Right lobe of liver (tissue), 6 donors: ENCODE data around the gene MED31. TPM values are rescaled to one million over a fixed set of nuclear protein-coding genes. Genes with fewer than 3 reads are reported as not detected.
A peak's percentile ranks its signal among the peaks of the same experiment; 100 is the strongest.

Experiments
- ATAC-seq, 4 donors: fragments of 200-7000 bp; cut with Tn5 transposase; one replicate each; pipeline ENCODE4 v1.9.1; 2020; ENCODE audit warnings: mild to moderate bottlenecking in 4 of 4, moderate library complexity in 4 of 4
- DNase-seq, 3 donors: peaks; one replicate each; pipeline ENCODE4 v3.0.0-alpha.2; 2020
- H3K27ac ChIP-seq, 3 donors: fragments of 200-600 bp; one replicate each; pipeline ENCODE4 v1.8.0; 2022
- H3K27me3 ChIP-seq, 2 donors: fragments of 200-600 bp; one replicate each; pipeline ENCODE4 v1.8.0; 2022
- H3K36me3 ChIP-seq, 4 donors: fragments of 200-600 bp; sonication (generic) in 1 of 4; one replicate each; pipeline versions ENCODE4 v1.5.1 to v1.8.0; 2017 to 2022; ENCODE audit warnings: control low read depth in 1 of 4
- H3K4me1 ChIP-seq, 4 donors: fragments of 200-600 bp; sonication (generic) in 1 of 4; one replicate each; pipeline versions ENCODE4 v1.5.1 to v1.8.0; 2017 to 2022; ENCODE audit warnings: control low read depth in 1 of 4
- H3K4me3 ChIP-seq, 3 donors: fragments of 200-600 bp; one replicate each; pipeline ENCODE4 v1.8.0; 2022
- H3K9me3 ChIP-seq, 4 donors: fragments of 200-600 bp; sonication (generic) in 1 of 4; one replicate each; pipeline versions ENCODE4 v1.5.1 to v1.8.0; 2017 to 2022; ENCODE audit warnings: control low read depth in 1 of 4
- POLR2A ChIP-seq: fragments of 450-650 bp; IDR thresholded peaks from one replicate; pipeline ENCODE4 v1.6.1; 2017; ENCODE audit warnings: antibody characterized with exemption, mild to moderate bottlenecking
- WGBS: methylation state at CpG from one replicate; pipeline ENCODE4 v1.1.6; 2018; ENCODE audit warnings: low coverage, low lambda C conversion rate; ENCODE audit not compliant: insufficient coverage; ENCODE audit errors: missing lambda C conversion rate; 5-methylcytosine and 5-hydroxymethylcytosine counted together
- intact Hi-C, 2 donors: fragments of 100-400 bp; cut with DNase I; formaldehyde crosslinking; loops; one replicate each; pipeline versions ENCODE4 v1.11.2 to v1.14.1; 2022
- total RNA-seq, 6 experiments: library from RNA; depleted of rRNA in 2 of 6; stranded (reverse); fragments of >200 nt in 2 of 6; fragmentation: NEBNext Ultra II Directional in 3 of 6; extraction: Animal tissue kit (Norgen Biotek cat#: 25700) in 3 of 6; gene quantifications; one replicate each; pipeline versions ENCODE4 v1.1.0 to v1.2.4, GENCODE V29; 2016 to 2023
- TF ChIP-seq, protein P1 (sequence below), 4 donors: fragments of 200-600 bp in 3 of 4; fragments of 450-650 bp in 1 of 4; IDR thresholded peaks; one replicate each; pipeline versions ENCODE4 v1.5.1 to v1.8.0; 2016 to 2022; ENCODE audit warnings: antibody characterized with exemption in 4 of 4, mild to moderate bottlenecking in 2 of 4
- donor health status: DM: no; HTN: yes; CAD: no.
- donor health status: DM: no; HTN: no; CAD: no.
- donor health status: DM: no; HTN: no; CAD: no.
- donor health status: DM: no; HTN: yes; CAD: no.
- donor health status: DM: no; HTN: yes; CAD: no.

MED31 gene
- total RNA-seq, 6 experiments from 2014 or later = 3.5 to 10.7 (median 7.4) TPM

DNA sequence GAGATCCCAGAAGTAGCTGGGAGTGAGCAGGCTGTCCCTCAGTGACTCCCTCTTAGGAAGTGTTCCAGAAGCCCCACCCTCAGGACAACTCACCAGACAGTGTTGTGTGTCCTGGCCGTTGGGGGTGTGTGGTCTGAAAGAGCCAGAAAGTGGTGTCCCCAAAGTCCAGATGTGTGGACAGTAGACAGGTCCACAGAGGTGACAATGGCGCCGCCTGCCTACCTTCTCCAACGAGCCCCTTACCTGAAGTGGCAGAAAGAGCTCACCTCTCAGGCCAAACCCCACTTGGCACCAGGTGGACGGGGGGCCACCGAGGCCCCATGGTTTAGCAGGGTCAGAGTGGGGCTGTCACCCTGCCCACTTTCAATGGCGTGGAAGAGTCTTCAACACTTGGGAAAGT is 20.0 kb upstream of the MED31 start:
- peak in 1 of 4 donors; percentile 7 for ATAC-seq
- DNase-seq = no peak
- Histone ChIP-seq H3K36me3 (no peaks in the 10 kb centered on the region), H3K4me3 (no peak overlapping the region), H3K27me3 (no peaks in the 10 kb centered on the region), H3K9me3 (no peaks in the 10 kb centered on the region), H3K27ac (no peak overlapping the region), H3K4me1 (peaks cover 0 to 8% (median 0%) of the 10 kb centered on the region in 4 donors)
- intact Hi-C loops = no loop called here
- TF ChIP-seq, protein P1, sequence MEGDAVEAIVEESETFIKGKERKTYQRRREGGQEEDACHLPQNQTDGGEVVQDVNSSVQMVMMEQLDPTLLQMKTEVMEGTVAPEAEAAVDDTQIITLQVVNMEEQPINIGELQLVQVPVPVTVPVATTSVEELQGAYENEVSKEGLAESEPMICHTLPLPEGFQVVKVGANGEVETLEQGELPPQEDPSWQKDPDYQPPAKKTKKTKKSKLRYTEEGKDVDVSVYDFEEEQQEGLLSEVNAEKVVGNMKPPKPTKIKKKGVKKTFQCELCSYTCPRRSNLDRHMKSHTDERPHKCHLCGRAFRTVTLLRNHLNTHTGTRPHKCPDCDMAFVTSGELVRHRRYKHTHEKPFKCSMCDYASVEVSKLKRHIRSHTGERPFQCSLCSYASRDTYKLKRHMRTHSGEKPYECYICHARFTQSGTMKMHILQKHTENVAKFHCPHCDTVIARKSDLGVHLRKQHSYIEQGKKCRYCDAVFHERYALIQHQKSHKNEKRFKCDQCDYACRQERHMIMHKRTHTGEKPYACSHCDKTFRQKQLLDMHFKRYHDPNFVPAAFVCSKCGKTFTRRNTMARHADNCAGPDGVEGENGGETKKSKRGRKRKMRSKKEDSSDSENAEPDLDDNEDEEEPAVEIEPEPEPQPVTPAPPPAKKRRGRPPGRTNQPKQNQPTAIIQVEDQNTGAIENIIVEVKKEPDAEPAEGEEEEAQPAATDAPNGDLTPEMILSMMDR (IDR thresholded peaks at IDR 0.05) = no peak
- no peak for TF ChIP-seq POLR2A
- 50% methylated on average over 1 of the region's 7 CpGs for WGBS

- ATAC-seq (no peak), DNase-seq (no peak)
- H3K27me3 ChIP-seq = no peaks in the 10 kb centered on the region
- 90% methylated on average over 3 of the region's 6 CpGs for WGBS
- TF ChIP-seq, protein P1 (IDR thresholded peaks at IDR 0.05) = no peak
- no peak for TF ChIP-seq POLR2A
- H3K36me3 ChIP-seq = no peaks in the 10 kb centered on the region
- peaks cover 0 to 13% (median 0%) of the 10 kb centered on the region in 4 donors for H3K4me1 ChIP-seq
- H3K27ac ChIP-seq = no peak overlapping the region
- no peak overlapping the region for H3K4me3 ChIP-seq
- no peaks in the 10 kb centered on the region for H3K9me3 ChIP-seq
- intact Hi-C loops = no loop called here
These were observed 19.6 kb upstream of the MED31 start for GRCh38 chr17:6670999-6671398.

- ATAC-seq (no peak), DNase-seq (no peak)
- peaks cover 0 to 13% (median 0%) of the 10 kb centered on the region in 4 donors for H3K4me1 ChIP-seq
- no peaks in the 10 kb centered on the region for H3K36me3 ChIP-seq
- H3K27ac ChIP-seq = no peak overlapping the region
- H3K4me3 ChIP-seq = no peak overlapping the region
- no peaks in the 10 kb centered on the region for H3K9me3 ChIP-seq
- TF ChIP-seq, protein P1 (IDR thresholded peaks at IDR 0.05) = no peak
- no peak for TF ChIP-seq POLR2A
- 93% methylated on average over 8 of the region's 8 CpGs for WGBS
- no peaks in the 10 kb centered on the region for H3K27me3 ChIP-seq
- intact Hi-C loops = no loop called here
These were observed 19.2 kb upstream of the MED31 start for GRCh38 chr17:6670571-6670970.

GRCh38 chr17:6669479-6670212 is 18.2 kb upstream of the MED31 start:
- intact Hi-C loops = loop anchor here in 1 of 2 donors (10.0 kb wide), 1 partner anchor 335 kb away; no protein-coding TSS in a partner anchor
- peaks cover 0 to 13% (median 0%) of the 10 kb centered on the region in 4 donors for H3K4me1 ChIP-seq
- no peak overlapping the region for H3K4me3 ChIP-seq
- H3K27me3 ChIP-seq = no peaks in the 10 kb centered on the region
- H3K36me3 ChIP-seq = no peaks in the 10 kb centered on the region
- ATAC-seq (no peak), DNase-seq (no peak)
- no peak for TF ChIP-seq POLR2A
- TF ChIP-seq, protein P1 (IDR thresholded peaks at IDR 0.05) = no peak
- no peaks in the 10 kb centered on the region for H3K9me3 ChIP-seq
- no peak overlapping the region for H3K27ac ChIP-seq
- WGBS = 86% methylated on average over 7 of the region's 10 CpGs
